CD4-positive, alpha-beta T cell treated with Interleukin-10 for 1 hour (primary cell): ENCODE data around the gene MRPS15.
A peak's percentile ranks its signal among the peaks of the same experiment; 100 is the strongest.

Experiments used
- DNase-seq: peaks from one replicate; pipeline ENCODE4 v3.0.0-alpha.2; 2020

Gene MRPS15

GRCh38 chr1:36456391-36456928, 7.7 kb downstream of the MRPS15 start:
- DNase-seq: no peak

GRCh38 chr1:36455386-36455785, 8.8 kb downstream of the MRPS15 start:
- no peak for DNase-seq

GRCh38 chr1:36453600-36454388, 10.4 kb downstream of the MRPS15 start:
- DNase-seq: no peak

GRCh38 chr1:36453051-36453450, 11.1 kb downstream of the MRPS15 start:
- DNase-seq: no peak

- DNase-seq: no peak
These were observed 13.3 kb downstream of the MRPS15 start for GRCh38 chr1:36450919-36451305.

GRCh38 chr1:36450270-36450918, 13.8 kb downstream of the MRPS15 start, which contains the start of gene OSCP1:
Gene OSCP1 (minus strand): TSS chr1:36450451. CDS start chr1:36450369, 82 bp downstream.
- DNase-seq: peak; percentile 92

GRCh38 chr1:36448530-36449056, 15.6 kb downstream of the MRPS15 start:
- DNase-seq: no peak

GRCh38 chr1:36447450-36447849, 16.7 kb downstream of the MRPS15 start:
- DNase-seq: no peak

GRCh38 chr1:36446746-36447145, 17.4 kb downstream of the MRPS15 start:
- DNase-seq: no peak

GRCh38 chr1:36446271-36446670, 17.9 kb downstream of the MRPS15 start:
- DNase-seq: no peak

- no peak for DNase-seq
These were observed 20.9 kb downstream of the MRPS15 start for GRCh38 chr1:36443297-36443696.

GRCh38 chr1:36442337-36442736, 21.8 kb downstream of the MRPS15 start:
- DNase-seq: no peak

GRCh38 chr1:36440646-36441045, 23.5 kb downstream of the MRPS15 start:
- DNase-seq: no peak

- DNase-seq: no peak
These were observed 24.1 kb downstream of the MRPS15 start for GRCh38 chr1:36440044-36440443.

GRCh38 chr1:36438715-36439114, 25.5 kb downstream of the MRPS15 start:
- DNase-seq: no peak

- no peak for DNase-seq
These were observed 27.4 kb downstream of the MRPS15 start for GRCh38 chr1:36436821-36437220.

- DNase-seq: no peak
These were observed 31.1 kb downstream of the MRPS15 start for GRCh38 chr1:36433102-36433501.

GRCh38 chr1:36432616-36433015, 31.6 kb downstream of the MRPS15 start:
- DNase-seq: no peak

- DNase-seq: no peak
These were observed 38.4 kb downstream of the MRPS15 start for GRCh38 chr1:36425791-36426190.

GRCh38 chr1:36421649-36422048, 42.5 kb downstream of the MRPS15 start:
- no peak for DNase-seq

- peak; percentile 89 for DNase-seq
These were observed 43.3 kb downstream of the MRPS15 start for GRCh38 chr1:36420836-36421317.

GRCh38 chr1:36420409-36420808, 43.8 kb downstream of the MRPS15 start:
- no peak for DNase-seq

GRCh38 chr1:36419569-36419968, 44.6 kb downstream of the MRPS15 start:
- DNase-seq: no peak

GRCh38 chr1:36419140-36419539, 45.0 kb downstream of the MRPS15 start:
- DNase-seq: no peak
